Duodenal mucosa (tissue), 2 donors: ENCODE results near the gene IQCE.
A peak's percentile ranks its signal among the peaks of the same experiment; 100 is the strongest.

Source experiments
- H3K27ac ChIP-seq: one replicate; pipeline ENCODE4 v1.7.0; 2013; ENCODE audit warnings: low read depth, low read length
- H3K27me3 ChIP-seq, 2 donors: one replicate each; pipeline ENCODE4 v1.7.0; 2013; ENCODE audit warnings: low read length in 2 of 2, control low read depth in 1 of 2; ENCODE audit not compliant: insufficient read depth in 2 of 2, control insufficient read depth in 1 of 2
- H3K36me3 ChIP-seq, 2 donors: one replicate each; pipeline ENCODE4 v1.7.0; 2013; ENCODE audit warnings: low read length in 2 of 2, control low read depth in 1 of 2; ENCODE audit not compliant: insufficient read depth in 2 of 2, control insufficient read depth in 1 of 2
- H3K4me1 ChIP-seq, 2 donors: one replicate each; pipeline ENCODE4 v1.7.0; 2013; ENCODE audit warnings: low read length in 2 of 2, control low read depth in 1 of 2; ENCODE audit not compliant: insufficient read depth in 2 of 2, control insufficient read depth in 1 of 2
- H3K4me3 ChIP-seq, 2 donors: one replicate each; pipeline ENCODE4 v1.7.0; 2013; ENCODE audit warnings: low read length in 2 of 2, low read depth in 1 of 2
- H3K9ac ChIP-seq, 2 donors: one replicate each; pipeline ENCODE4 v1.7.0; 2013; ENCODE audit warnings: low read length in 2 of 2, low read depth in 1 of 2
- H3K9me3 ChIP-seq, 2 donors: one replicate each; pipeline ENCODE4 v1.7.0; 2013; ENCODE audit warnings: low read length in 2 of 2, control low read depth in 1 of 2; ENCODE audit not compliant: control insufficient read depth in 1 of 2

IQCE gene

GRCh38 chr7:2542011-2542915 is 16.5 kb upstream of the IQCE start:
- Histone ChIP-seq H3K27me3 (no peaks in the 10 kb centered on the region), H3K9ac (no peak overlapping the region), H3K9me3 (no peaks in the 10 kb centered on the region), H3K4me1 (no peaks in the 10 kb centered on the region), H3K36me3 (peaks cover 35 to 83% of the 10 kb centered on the region in 2 donors), H3K4me3 (no peak overlapping the region), H3K27ac (no peak overlapping the region)

DNA sequence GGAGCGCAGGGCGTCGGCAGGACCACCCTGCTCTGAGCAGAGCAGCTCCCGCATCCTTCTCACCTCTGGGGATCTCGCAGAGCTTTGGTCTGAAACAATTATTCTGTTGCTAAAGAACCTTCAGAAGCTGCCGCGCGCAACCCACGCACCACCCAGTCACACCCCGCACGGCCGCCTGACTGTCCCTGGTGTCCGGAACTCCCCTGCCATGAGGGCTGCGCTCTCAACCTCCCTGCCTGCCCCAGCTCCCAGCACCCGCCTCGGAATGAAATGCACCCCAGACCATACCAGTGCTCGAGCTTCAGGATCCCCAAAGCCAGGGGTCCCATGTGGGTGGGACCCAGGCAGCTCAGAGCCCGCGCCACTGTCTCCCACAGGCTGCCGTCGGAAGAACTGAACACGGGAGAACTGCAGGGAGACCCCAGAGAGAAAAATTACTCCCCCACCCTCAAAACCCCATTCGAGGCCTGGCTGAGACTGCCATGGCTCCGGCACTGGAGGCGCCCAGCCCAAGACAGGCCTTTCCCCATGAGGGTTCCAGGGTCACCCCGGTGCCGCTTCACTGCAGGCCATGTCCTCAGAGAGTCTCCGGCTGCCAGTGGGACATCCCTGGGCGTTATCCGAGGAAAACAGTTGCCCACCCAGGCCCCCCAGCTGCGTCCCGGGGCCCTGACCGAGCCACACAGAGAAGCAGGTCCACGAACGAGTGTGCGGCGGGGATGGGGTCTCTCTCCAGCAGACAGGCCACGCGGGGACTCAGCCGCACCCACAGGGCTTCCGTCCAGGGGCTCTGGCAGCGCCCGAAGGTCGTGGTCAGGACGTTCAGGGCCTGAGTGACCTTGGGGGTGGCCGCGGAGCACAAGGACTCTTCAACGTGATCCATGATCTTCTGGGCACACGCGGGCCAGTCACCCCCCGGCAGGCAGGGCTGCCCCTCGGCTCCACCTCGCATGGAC is 15.6 kb upstream of the IQCE start:
- no peaks in the 10 kb centered on the region for H3K27me3 ChIP-seq
- H3K4me3 ChIP-seq: no peak overlapping the region
- peaks cover 41 to 88% of the 10 kb centered on the region in 2 donors for H3K36me3 ChIP-seq
- no peaks in the 10 kb centered on the region for H3K9me3 ChIP-seq
- no peak overlapping the region for H3K27ac ChIP-seq
- H3K9ac ChIP-seq: no peak overlapping the region
- H3K4me1 ChIP-seq: no peaks in the 10 kb centered on the region

DNA sequence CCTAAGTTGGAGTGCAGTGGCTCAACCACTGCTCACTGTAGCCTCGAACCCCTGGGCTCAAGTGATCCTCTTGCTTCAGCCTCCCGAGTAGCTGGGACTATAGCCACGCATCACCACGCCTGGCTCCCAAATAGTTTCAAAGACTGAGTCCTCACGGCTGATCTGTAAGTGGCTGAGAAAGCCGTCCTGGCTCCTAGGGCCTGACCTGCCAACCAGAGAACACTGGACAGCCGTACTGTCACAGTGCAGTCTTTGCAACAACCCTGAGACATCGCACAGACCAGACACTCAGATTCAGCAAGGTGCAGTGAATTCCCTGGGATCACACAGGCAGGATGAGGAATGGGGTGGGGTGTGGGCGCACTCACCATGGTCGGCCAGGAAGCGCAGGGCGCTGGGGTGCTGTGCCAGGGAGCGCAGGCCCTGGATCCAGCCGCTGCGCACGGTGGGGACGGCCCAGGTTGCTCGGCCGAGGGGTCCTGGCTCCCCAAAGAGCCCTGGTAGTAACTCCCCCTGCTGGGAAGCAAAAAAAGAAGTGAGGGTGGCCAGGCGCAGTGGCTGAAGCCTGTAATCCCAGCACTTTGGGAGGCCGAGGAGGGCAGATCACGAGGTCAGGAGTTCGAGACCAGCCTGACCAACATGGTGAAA is 14.1 kb upstream of the IQCE start:
- no peak overlapping the region for H3K9ac ChIP-seq
- H3K4me1 ChIP-seq: no peaks in the 10 kb centered on the region
- H3K4me3 ChIP-seq: no peak overlapping the region
- H3K9me3 ChIP-seq: no peaks in the 10 kb centered on the region
- peaks cover 42 to 81% of the 10 kb centered on the region in 2 donors for H3K36me3 ChIP-seq
- H3K27me3 ChIP-seq: no peaks in the 10 kb centered on the region
- H3K27ac ChIP-seq: no peak overlapping the region

DNA sequence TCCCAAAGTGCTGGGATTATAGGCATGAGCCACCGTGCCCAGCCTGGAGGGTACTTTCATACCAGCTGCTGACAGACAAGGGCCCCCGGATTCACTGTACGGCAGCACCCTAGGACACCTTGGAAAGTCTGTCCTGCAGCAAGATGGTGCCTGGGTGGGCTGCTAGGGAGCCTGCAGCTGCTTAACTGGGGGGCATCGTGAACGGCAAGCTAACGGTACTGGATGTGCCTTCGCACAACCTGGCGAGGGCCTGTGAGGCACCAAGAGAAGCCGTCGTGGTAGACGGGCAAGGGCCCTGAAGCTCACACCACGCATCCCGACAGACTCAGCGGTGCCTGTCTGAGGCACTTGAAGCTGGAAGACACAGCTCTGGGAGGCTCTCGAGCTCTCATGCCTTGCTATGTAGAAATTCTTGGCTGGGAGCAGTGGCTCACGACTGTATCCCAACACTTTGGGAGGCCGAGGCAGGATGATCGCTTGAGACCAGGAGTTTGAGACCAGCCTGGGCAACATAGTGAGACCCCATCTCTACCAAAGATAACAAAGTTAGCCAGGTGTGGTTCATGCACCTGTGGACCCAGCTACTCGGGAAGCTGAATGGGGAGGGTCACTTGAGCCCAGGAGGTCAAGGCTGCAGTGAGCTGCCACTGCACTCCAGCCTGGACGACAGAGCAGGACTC is 12.9 kb upstream of the IQCE start:
- Histone ChIP-seq H3K4me1 (no peaks in the 10 kb centered on the region), H3K4me3 (no peak overlapping the region), H3K36me3 (peaks cover 38 to 75% of the 10 kb centered on the region in 2 donors), H3K27me3 (no peaks in the 10 kb centered on the region), H3K9me3 (no peaks in the 10 kb centered on the region), H3K27ac (no peak overlapping the region), H3K9ac (no peak overlapping the region)

DNA sequence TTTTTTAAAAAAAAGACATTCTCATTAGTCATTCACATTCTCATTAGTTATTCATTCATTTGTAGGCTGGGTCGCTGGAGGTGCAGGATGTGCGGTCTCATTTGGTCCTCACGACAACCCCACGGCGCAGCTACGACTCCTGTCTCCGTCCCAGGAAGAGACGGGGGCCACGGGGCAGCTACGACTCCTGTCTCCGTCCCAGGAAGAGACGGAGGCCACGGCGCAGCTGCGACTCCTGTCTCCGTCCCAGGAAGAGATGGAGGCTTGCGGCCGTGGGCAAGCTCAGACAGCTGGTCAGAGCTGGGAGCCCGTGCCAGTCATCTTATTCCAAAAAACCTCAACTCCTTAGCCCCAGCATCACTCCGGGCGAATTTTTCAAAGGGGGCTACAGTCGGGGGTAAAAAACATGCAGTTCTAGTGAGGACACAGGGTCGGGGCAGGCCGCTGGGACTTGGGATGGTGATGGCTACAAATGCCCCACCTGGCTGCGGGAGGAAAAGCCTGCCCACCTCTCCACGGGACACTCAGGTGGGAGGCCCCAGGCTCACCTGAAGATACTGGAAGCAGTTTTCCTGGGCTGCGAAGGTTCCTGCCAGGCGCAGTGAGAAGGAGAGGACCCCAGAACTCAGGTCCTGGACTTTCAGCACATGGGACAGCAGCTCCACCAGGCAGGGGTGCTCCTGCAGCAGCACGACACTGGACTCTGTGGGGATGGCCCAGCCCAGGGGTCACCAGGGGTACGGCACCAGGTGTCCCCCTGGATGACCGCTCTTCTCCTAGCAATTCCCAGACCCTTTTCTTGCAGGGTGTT is 11.8 kb upstream of the IQCE start:
- H3K36me3 ChIP-seq: peaks cover 37 to 65% of the 10 kb centered on the region in 2 donors
- no peak overlapping the region for H3K4me3 ChIP-seq
- no peaks in the 10 kb centered on the region for H3K9me3 ChIP-seq
- H3K27ac ChIP-seq: no peak overlapping the region
- H3K4me1 ChIP-seq: no peaks in the 10 kb centered on the region
- no peak overlapping the region for H3K9ac ChIP-seq
- H3K27me3 ChIP-seq: no peaks in the 10 kb centered on the region

- H3K4me3 ChIP-seq: no peak overlapping the region
- peaks cover 11 to 20% of the 10 kb centered on the region in 2 donors for H3K4me1 ChIP-seq
- H3K36me3 ChIP-seq: peaks cover 12 to 28% of the 10 kb centered on the region in 2 donors
- H3K27ac ChIP-seq: no peak overlapping the region
- no peaks in the 10 kb centered on the region for H3K9me3 ChIP-seq
- no peaks in the 10 kb centered on the region for H3K27me3 ChIP-seq
- no peak overlapping the region for H3K9ac ChIP-seq
These were observed 7.4 kb upstream of the IQCE start for GRCh38 chr7:2551418-2551817.

DNA sequence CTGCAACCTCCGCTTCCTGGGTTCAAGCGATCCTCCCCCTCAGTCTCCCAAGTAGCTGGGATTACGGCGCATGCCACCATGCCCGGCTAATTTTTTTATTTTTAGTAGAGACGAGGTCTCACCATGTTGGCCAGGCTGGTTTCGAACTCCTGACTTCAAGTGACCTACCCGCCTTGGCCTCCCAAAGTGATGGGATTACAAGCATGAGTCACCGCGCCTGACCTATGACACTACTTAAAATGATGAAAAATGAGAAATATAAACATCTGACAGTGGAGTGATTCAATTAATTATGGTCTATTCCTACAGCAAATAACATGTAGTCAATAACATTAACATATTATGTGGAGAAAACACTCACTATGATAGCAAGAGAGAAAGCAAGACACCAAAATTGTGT is 5.7 kb upstream of the IQCE start:
- Histone ChIP-seq H3K27ac (no peak overlapping the region), H3K4me3 (no peak overlapping the region), H3K9ac (no peak overlapping the region), H3K27me3 (no peaks in the 10 kb centered on the region), H3K4me1 (peaks cover 11 to 25% of the 10 kb centered on the region in 2 donors), H3K36me3 (peaks cover 2 to 13% of the 10 kb centered on the region in 2 donors), H3K9me3 (no peaks in the 10 kb centered on the region)

DNA sequence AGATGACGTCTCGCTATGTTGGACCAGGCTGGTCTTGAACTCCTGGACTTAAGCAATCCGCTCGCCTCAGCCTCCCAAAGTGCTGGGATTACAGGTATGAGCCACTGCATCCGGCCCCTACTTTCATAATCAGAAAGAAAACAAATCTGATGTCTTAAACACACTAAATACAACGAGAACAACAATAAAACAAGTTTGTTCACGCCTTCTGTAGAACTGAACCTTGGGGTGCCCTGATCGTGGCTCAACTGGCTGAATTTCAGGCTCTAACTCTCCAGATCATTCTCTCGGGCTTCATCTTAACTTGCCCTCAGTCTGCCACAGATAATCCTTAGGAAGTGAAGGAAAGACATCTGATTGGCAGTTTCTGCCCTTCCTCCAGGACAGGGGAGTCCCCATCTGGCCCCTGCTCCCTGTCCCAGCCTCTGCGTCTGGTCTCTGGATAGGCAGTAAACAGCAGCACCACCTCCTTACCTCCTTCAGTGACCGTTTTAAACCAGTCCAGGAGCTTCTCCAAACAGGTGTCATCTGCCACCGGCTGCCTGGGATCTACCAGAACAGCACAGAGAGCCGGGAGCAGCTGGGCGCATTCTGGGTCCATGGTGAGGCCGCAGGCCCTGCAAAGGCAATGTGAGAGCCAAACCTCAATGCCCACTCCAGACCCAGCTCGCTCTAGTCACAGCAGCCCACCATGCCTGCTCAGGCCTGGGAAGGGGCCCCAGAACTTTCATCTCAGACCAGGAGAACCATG is 4.8 kb upstream of the IQCE start:
- H3K27me3 ChIP-seq: no peaks in the 10 kb centered on the region
- H3K9ac ChIP-seq: peak overlapping the region; percentile 33 to 70
- H3K4me1 ChIP-seq: peaks cover 11 to 31% of the 10 kb centered on the region in 2 donors
- no peak overlapping the region for H3K27ac ChIP-seq
- H3K36me3 ChIP-seq: peaks cover 0 to 6% of the 10 kb centered on the region in 2 donors
- H3K4me3 ChIP-seq: peak overlapping the region; percentile 74 to 85
- H3K9me3 ChIP-seq: no peaks in the 10 kb centered on the region
